Neural progenitor cell (in vitro differentiated cells): Measurements from ENCODE around the gene CD99L2. TPM values are rescaled to one million over a fixed set of nuclear protein-coding genes. Genes with fewer than 3 reads are reported as not detected.

Experiments used
- DNase-seq: peaks from one replicate; pipeline ENCODE4 v3.0.0-alpha.2; 2016; ENCODE audit warnings: low spot score
- H2AFZ ChIP-seq: fragments of 200-600 bp; sonication (generic); replicated peaks from 2 replicates; pipeline ENCODE4 v1.6.1; 2016; ENCODE audit warnings: antibody characterized with exemption
- H3F3A ChIP-seq: fragments of 200-600 bp; sonication (generic); 2 replicates; pipeline ENCODE4 v1.6.1; 2016; ENCODE audit warnings: antibody characterized with exemption, low read depth
- H3K27ac ChIP-seq: fragments of 200-600 bp; sonication (generic); 2 replicates; pipeline ENCODE4 v1.5.1; 2016; ENCODE audit warnings: mild to moderate bottlenecking
- H3K27me3 ChIP-seq: fragments of 200-600 bp; sonication (generic); 2 replicates; pipeline ENCODE4 v1.6.1; 2016; ENCODE audit warnings: mild to moderate bottlenecking, moderate library complexity
- H3K36me3 ChIP-seq: fragments of 200-600 bp; sonication (generic); 2 replicates; pipeline ENCODE4 v1.5.1; 2016
- H3K4me1 ChIP-seq: fragments of 200-600 bp; sonication (generic); 2 replicates; pipeline ENCODE4 v1.6.1; 2016; ENCODE audit warnings: mixed run types
- H3K4me2 ChIP-seq: fragments of 200-600 bp; sonication (generic); 2 replicates; pipeline ENCODE4 v1.6.1; 2016
- H3K4me3 ChIP-seq: fragments of 200-600 bp; sonication (generic); 2 replicates; pipeline ENCODE4 v1.5.1; 2016
- H3K79me2 ChIP-seq: fragments of 200-600 bp; sonication (generic); 2 replicates; pipeline ENCODE4 v1.6.1; 2016; ENCODE audit warnings: low read depth
- H3K9ac ChIP-seq: fragments of 200-600 bp; sonication (generic); 2 replicates; pipeline ENCODE4 v1.6.1; 2016
- H3K9me3 ChIP-seq: fragments of 200-600 bp; sonication (generic); 2 replicates; pipeline ENCODE4 v1.5.1; 2016; ENCODE audit warnings: low read depth
- H4K20me1 ChIP-seq: fragments of 200-600 bp; sonication (generic); 2 replicates; pipeline ENCODE4 v1.6.1; 2016; ENCODE audit warnings: low read depth
- H3K27ac Mint-ChIP-seq: 3 replicates; pipeline ENCODE4 v1.8.0; 2021; ENCODE audit warnings: mixed read lengths
- H3K27me3 Mint-ChIP-seq: 2 replicates; pipeline ENCODE4 v1.8.0; 2022; ENCODE audit warnings: low read depth, mild to moderate bottlenecking, inconsistent platforms, moderate library complexity, mixed read lengths; ENCODE audit not compliant: insufficient read depth
- H3K36me3 Mint-ChIP-seq: 3 replicates; pipeline ENCODE4 v1.8.0; 2021; ENCODE audit warnings: mixed read lengths
- H3K4me1 Mint-ChIP-seq: 3 replicates; pipeline ENCODE4 v1.8.0; 2021; ENCODE audit warnings: mixed read lengths
- H3K4me3 Mint-ChIP-seq: 3 replicates; pipeline ENCODE4 v1.8.0; 2021; ENCODE audit warnings: mild to moderate bottlenecking, moderate library complexity, mixed read lengths
- H3K9me3 Mint-ChIP-seq: 3 replicates; pipeline ENCODE4 v1.8.0; 2020; ENCODE audit warnings: mixed read lengths
- CTCF ChIP-seq: fragments of 200-600 bp; sonication (generic); IDR thresholded peaks from 2 replicates; pipeline ENCODE4 v1.5.1; 2017; ENCODE audit warnings: antibody characterized with exemption, mild to moderate bottlenecking
- EZH2 ChIP-seq: fragments of 200-600 bp; sonication (generic); IDR thresholded peaks from 2 replicates; pipeline ENCODE4 v1.6.1; 2017; ENCODE audit warnings: antibody characterized with exemption, mild to moderate bottlenecking, moderate library complexity
- EZH2phosphoT487 ChIP-seq: fragments of 200-600 bp; sonication (generic); IDR thresholded peaks from 2 replicates; pipeline ENCODE4 v1.6.1; 2017; ENCODE audit warnings: antibody characterized with exemption
- total RNA-seq: library from RNA; depleted of rRNA; stranded (reverse); fragments of >200 nt; gene quantifications from 2 replicates; pipeline ENCODE4 v1.2.3, GENCODE V29; 2015; ENCODE audit warnings: low replicate concordance

CD99L2 gene
- total RNA-seq, 1 donor from 2014 or later, result 24.7 TPM

- H3K27me3 Mint-ChIP-seq, result peaks cover 2% of the 10 kb centered on the region
- Histone ChIP-seq H3K27me3 (no peaks in the 10 kb centered on the region), H3K4me2 (no peak overlapping the region), H3K9ac (no peak overlapping the region), H4K20me1 (no peaks in the 10 kb centered on the region), H2AFZ (no peak overlapping the region), H3K4me1 (no peaks in the 10 kb centered on the region), H3K4me3 (no peak overlapping the region), H3K9me3 (no peaks in the 10 kb centered on the region), H3F3A (no peaks in the 10 kb centered on the region), H3K36me3 (no peaks in the 10 kb centered on the region), H3K27ac (no peak overlapping the region), H3K79me2 (no peaks in the 10 kb centered on the region)
- H3K9me3 Mint-ChIP-seq, result peaks cover 6% of the 10 kb centered on the region
- H3K4me3 Mint-ChIP-seq, result peak overlapping the region; percentile 12
- H3K4me1 Mint-ChIP-seq, result peaks cover 7% of the 10 kb centered on the region
- no peak for DNase-seq
- TF ChIP-seq EZH2 (no peak), CTCF (no peak), EZH2phosphoT487 (no peak)
- H3K27ac Mint-ChIP-seq, result peak overlapping the region; percentile 26
- H3K36me3 Mint-ChIP-seq, result no peaks in the 10 kb centered on the region
Measured at GRCh38 chrX:150940844-150941495, 42.5 kb upstream of the CD99L2 start.

- H3K4me2 ChIP-seq, result no peak overlapping the region
- no peaks in the 10 kb centered on the region for H3K9me3 ChIP-seq
- no peak overlapping the region for H3K4me3 Mint-ChIP-seq
- no peak for TF ChIP-seq CTCF
- TF ChIP-seq EZH2phosphoT487, result no peak
- no peak for TF ChIP-seq EZH2
- peaks cover 12% of the 10 kb centered on the region for H3K9me3 Mint-ChIP-seq
- peaks cover 8% of the 10 kb centered on the region for H3K4me1 ChIP-seq
- H4K20me1 ChIP-seq, result no peaks in the 10 kb centered on the region
- no peak for DNase-seq
- peaks cover 4% of the 10 kb centered on the region for H3K27me3 ChIP-seq
- H3K79me2 ChIP-seq, result no peaks in the 10 kb centered on the region
- no peak overlapping the region for H3K4me3 ChIP-seq
- no peak overlapping the region for H2AFZ ChIP-seq
- peaks cover 3% of the 10 kb centered on the region for H3K27me3 Mint-ChIP-seq
- no peak overlapping the region for H3K9ac ChIP-seq
- H3K36me3 Mint-ChIP-seq, result no peaks in the 10 kb centered on the region
- H3K4me1 Mint-ChIP-seq, result peaks cover 15% of the 10 kb centered on the region
- H3K36me3 ChIP-seq, result no peaks in the 10 kb centered on the region
- H3F3A ChIP-seq, result peaks cover 8% of the 10 kb centered on the region
- no peak overlapping the region for H3K27ac Mint-ChIP-seq
- H3K27ac ChIP-seq, result no peak overlapping the region
Measured at GRCh38 chrX:150936556-150936955, 38.1 kb upstream of the CD99L2 start.

GRCh38 chrX:150935467-150935866, 37.0 kb upstream of the CD99L2 start:
- Mint-ChIP-seq H3K27ac (no peak overlapping the region), H3K9me3 (peaks cover 14% of the 10 kb centered on the region), H3K27me3 (peaks cover 3% of the 10 kb centered on the region), H3K4me3 (no peak overlapping the region), H3K36me3 (no peaks in the 10 kb centered on the region), H3K4me1 (peaks cover 8% of the 10 kb centered on the region)
- DNase-seq, result no peak
- Histone ChIP-seq H3K79me2 (no peaks in the 10 kb centered on the region), H3K9me3 (no peaks in the 10 kb centered on the region), H3K27me3 (peaks cover 4% of the 10 kb centered on the region), H4K20me1 (no peaks in the 10 kb centered on the region), H3K4me1 (peaks cover 8% of the 10 kb centered on the region), H3F3A (peaks cover 8% of the 10 kb centered on the region), H3K4me2 (no peak overlapping the region), H2AFZ (no peak overlapping the region), H3K27ac (no peak overlapping the region), H3K36me3 (no peaks in the 10 kb centered on the region), H3K9ac (no peak overlapping the region), H3K4me3 (no peak overlapping the region)
- TF ChIP-seq CTCF (no peak), EZH2 (no peak), EZH2phosphoT487 (no peak)
